Skeletal muscle satellite cell (primary cell): ENCODE data around the gene PDHA1.

Source experiments
- H3K27me3 ChIP-seq: 2 replicates; pipeline ENCODE4 v1.7.0; 2013; ENCODE audit warnings: low read length; ENCODE audit not compliant: control insufficient read depth, insufficient read depth
- H3K36me3 ChIP-seq: 2 replicates; pipeline ENCODE4 v1.7.0; 2013; ENCODE audit warnings: mild to moderate bottlenecking, control low read depth, low read length; ENCODE audit not compliant: insufficient read depth
- H3K4me1 ChIP-seq: 2 replicates; pipeline ENCODE4 v1.7.0; 2013; ENCODE audit warnings: low read length; ENCODE audit not compliant: control insufficient read depth, insufficient read depth
- H3K4me2 ChIP-seq: 2 replicates; pipeline ENCODE4 v1.7.0; 2013; ENCODE audit warnings: mild to moderate bottlenecking, low read length
- H3K4me3 ChIP-seq: 2 replicates; pipeline ENCODE4 v1.7.0; 2013; ENCODE audit warnings: low read length
- H3K9ac ChIP-seq: 2 replicates; pipeline ENCODE4 v1.7.0; 2013; ENCODE audit warnings: mild to moderate bottlenecking, low read depth, low read length, moderate library complexity
- H3K9me3 ChIP-seq: replicated peaks from 2 replicates; pipeline ENCODE4 v1.7.0; 2013; ENCODE audit warnings: mild to moderate bottlenecking, control low read depth, low read length

PDHA1 gene

DNA sequence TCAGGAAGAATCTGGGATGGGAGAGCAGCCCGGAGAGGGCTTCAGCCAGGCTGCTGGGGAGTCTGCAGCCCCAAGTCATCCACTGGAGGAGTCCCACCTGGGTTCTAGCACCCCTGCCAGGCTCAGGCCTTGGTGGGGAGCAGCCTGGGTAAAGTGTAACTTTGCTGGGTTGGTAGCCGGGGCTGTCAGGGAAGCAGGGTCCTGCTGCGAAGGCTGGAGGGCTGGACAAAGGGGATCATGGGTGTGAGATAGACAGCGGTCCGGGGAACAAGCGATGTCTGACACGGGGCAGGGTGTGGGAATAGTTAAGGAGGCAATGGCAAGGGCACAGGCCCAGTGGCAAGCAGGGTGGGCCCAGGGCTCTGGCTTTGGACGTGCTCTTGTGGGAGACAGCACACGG, 37.6 kb downstream of the PDHA1 start:
- Histone ChIP-seq H3K9ac (no peak overlapping the region), H3K36me3 (no peaks in the 10 kb centered on the region), H3K4me1 (no peaks in the 10 kb centered on the region), H3K4me2 (no peak overlapping the region), H3K9me3 (no peaks in the 10 kb centered on the region), H3K4me3 (no peak overlapping the region), H3K27me3 (no peaks in the 10 kb centered on the region)

DNA sequence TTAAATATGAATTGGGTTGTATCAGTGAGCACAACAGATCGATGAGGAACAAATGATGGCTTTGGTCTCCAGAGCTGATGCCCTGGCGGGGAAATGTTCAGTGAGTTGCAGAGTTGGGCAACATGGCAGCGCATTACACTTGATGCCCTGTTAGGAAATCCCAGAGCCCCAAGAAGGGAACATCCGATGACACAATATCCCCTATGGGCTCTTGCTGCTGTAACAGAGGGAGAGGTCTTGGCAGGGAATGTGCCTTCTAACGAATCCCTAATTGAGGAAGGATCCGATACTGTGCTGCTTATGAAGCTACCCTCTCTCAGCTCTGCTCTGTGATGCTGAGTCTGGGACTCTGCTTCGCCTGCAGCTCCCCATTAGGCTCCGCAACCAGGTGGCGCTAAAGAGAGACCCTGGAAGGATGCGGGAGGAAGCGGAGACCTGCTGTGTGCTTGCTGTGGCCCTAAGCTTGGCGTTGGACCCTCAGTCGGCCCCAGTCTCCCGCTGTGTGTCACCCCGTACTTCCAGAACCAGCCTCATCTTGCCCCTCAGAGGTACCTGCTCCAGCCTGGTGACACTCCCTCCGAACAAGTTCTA, 38.9 kb downstream of the PDHA1 start:
- Histone ChIP-seq H3K36me3 (no peaks in the 10 kb centered on the region), H3K4me1 (no peaks in the 10 kb centered on the region), H3K9ac (no peak overlapping the region), H3K4me2 (no peak overlapping the region), H3K27me3 (no peaks in the 10 kb centered on the region), H3K4me3 (no peak overlapping the region), H3K9me3 (no peaks in the 10 kb centered on the region)

DNA sequence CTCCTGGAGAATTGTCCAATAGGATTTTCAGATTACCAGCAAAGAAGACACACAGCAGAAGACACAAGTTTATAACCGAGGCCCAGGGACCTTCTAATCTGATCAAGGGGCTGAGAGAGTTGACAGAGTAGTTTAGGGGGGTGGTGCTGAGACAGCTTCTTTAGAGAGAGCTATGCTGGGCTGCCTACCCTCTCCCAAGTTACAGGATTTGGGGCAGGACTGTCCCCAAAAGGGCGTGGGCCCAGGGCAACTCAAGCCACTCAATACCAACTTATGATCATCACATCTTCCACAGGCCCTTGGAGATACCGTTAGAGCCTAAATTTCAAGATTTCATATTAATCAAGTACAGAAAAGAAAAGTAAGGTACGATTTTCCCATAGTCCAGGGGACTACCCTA, 43.0 kb downstream of the PDHA1 start:
- Histone ChIP-seq H3K27me3 (no peaks in the 10 kb centered on the region), H3K36me3 (no peaks in the 10 kb centered on the region), H3K9ac (no peak overlapping the region), H3K9me3 (no peaks in the 10 kb centered on the region), H3K4me1 (no peaks in the 10 kb centered on the region), H3K4me2 (no peak overlapping the region), H3K4me3 (no peak overlapping the region)

DNA sequence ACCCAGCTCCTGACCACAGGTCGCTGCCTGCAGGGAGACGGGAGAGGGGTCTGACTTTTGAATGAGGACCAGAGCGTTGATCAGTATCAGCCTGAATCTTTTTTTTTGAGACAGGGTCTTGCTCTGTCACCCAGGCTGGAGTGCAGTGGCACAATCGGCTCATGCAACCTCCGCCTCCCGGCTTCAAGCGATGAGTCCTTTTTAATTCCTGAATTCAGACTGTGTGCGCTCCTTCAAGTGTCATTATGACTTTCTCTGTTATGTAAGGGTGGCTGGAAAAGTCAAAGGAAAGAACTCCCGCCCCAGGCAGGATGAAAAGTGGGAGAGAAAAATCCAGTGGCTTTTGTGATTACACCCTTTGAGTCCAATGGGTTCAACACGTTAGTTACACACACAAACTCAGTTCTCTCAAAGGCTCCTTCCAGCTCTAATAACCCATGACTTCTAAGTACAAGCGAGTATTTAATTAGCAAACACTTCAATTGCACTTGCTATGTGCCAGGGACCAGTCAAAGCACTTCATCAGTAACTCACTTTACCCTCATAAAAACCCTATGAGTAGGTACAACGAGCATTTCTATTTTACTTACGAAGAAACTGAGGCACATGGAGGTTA, 44.4 kb downstream of the PDHA1 start:
- Histone ChIP-seq H3K4me1 (no peaks in the 10 kb centered on the region), H3K9me3 (no peaks in the 10 kb centered on the region), H3K4me2 (no peak overlapping the region), H3K9ac (no peak overlapping the region), H3K36me3 (no peaks in the 10 kb centered on the region), H3K27me3 (peaks cover 3% of the 10 kb centered on the region), H3K4me3 (no peak overlapping the region)

DNA sequence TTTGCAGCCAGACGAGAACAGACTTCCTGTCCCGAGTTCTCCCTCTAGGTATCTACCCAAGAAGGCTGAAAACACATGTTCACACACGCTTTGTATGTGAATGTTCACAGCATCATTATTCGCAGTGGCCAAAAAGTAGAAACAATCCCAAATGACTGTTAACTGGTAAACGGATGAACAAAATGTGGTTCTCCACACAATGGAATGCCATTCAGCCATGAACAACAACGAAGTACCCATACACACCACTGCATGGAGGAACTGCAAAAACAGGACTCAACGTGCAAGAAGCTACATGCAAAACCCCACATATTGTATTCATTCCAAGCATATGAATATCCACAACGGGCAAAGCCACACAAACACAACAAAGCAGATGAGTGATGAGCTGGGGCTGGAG, 45.0 kb downstream of the PDHA1 start:
- no peaks in the 10 kb centered on the region for H3K36me3 ChIP-seq
- no peak overlapping the region for H3K4me2 ChIP-seq
- H3K9me3 ChIP-seq = no peaks in the 10 kb centered on the region
- H3K9ac ChIP-seq = no peak overlapping the region
- H3K4me1 ChIP-seq = no peaks in the 10 kb centered on the region
- H3K27me3 ChIP-seq = peaks cover 3% of the 10 kb centered on the region
- no peak overlapping the region for H3K4me3 ChIP-seq

DNA sequence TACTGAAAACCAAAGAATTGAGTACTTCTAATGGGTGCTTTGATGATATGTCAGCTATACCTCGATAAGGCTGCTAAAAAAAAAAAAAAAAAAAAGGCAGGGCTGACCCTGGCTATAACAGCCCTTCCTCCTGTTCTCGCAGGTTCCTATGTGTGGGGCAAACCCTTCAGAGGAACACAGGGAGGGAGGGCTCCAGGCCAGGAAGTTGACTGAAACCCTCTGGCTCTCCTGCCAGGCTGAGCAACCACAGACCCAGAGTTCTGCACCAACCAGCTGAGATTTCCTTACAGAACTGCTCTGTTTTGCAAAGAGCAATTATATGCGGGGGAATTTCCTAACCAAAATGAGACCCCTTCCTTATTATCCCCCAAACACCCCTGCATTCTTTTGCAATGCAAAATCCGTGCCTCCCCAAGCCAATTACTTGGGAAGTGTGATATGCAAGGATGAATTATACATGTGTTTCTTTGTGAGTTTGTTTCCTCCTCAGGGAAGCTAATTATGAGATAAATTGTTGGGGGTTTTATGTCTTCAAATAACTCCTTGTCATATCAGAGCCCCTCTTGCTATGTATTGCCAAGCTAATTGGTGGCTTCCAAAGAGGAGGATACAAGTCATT, 45.6 kb downstream of the PDHA1 start:
- H3K4me2 ChIP-seq = no peak overlapping the region
- no peaks in the 10 kb centered on the region for H3K36me3 ChIP-seq
- no peaks in the 10 kb centered on the region for H3K9me3 ChIP-seq
- H3K27me3 ChIP-seq = peaks cover 3% of the 10 kb centered on the region
- H3K9ac ChIP-seq = no peak overlapping the region
- no peaks in the 10 kb centered on the region for H3K4me1 ChIP-seq
- H3K4me3 ChIP-seq = no peak overlapping the region

DNA sequence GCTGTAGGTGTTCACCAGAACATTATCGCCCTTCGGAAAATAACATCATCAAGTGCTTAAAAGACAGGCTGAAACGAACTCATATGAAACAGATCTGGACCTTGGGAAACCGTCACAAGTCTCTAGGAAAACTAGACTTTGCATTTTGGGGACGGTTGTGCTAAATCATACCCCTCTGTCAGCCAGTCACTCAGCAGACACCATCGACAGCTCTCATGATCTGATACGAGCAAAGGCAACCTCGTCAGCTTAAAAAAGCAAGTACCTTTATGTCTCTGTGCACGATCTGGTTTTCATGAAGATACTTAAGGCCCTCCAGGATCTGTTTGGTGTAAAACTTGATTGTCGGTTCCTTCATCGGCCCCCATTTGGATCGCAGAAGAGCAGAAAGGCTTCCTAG, 48.4 kb downstream of the PDHA1 start:
- no peak overlapping the region for H3K4me2 ChIP-seq
- peaks cover 3% of the 10 kb centered on the region for H3K27me3 ChIP-seq
- no peaks in the 10 kb centered on the region for H3K9me3 ChIP-seq
- H3K36me3 ChIP-seq = no peaks in the 10 kb centered on the region
- H3K9ac ChIP-seq = no peak overlapping the region
- no peak overlapping the region for H3K4me3 ChIP-seq
- H3K4me1 ChIP-seq = no peaks in the 10 kb centered on the region

DNA sequence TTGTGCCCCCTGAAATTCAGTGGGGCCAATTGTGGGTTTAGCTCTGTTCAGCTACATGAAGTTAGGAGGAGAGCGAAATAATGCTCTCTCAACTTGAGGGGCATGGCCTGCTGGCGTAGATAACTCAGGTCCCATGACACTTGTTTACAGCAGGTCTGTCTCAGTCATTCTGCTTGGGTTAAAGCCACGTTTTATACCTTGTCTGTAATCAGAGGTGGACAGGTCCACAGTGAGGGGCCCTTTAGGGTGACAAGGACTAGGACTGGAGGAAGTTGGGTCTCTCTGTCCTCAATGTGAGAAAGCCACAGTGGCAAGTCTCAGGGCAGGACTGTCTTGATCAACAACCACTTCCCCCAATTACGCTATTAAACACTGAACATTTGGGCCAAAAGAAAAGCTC, 49.0 kb downstream of the PDHA1 start:
- H3K4me1 ChIP-seq = no peaks in the 10 kb centered on the region
- no peaks in the 10 kb centered on the region for H3K9me3 ChIP-seq
- no peak overlapping the region for H3K4me3 ChIP-seq
- H3K36me3 ChIP-seq = no peaks in the 10 kb centered on the region
- no peak overlapping the region for H3K4me2 ChIP-seq
- H3K9ac ChIP-seq = no peak overlapping the region
- peaks cover 3% of the 10 kb centered on the region for H3K27me3 ChIP-seq

DNA sequence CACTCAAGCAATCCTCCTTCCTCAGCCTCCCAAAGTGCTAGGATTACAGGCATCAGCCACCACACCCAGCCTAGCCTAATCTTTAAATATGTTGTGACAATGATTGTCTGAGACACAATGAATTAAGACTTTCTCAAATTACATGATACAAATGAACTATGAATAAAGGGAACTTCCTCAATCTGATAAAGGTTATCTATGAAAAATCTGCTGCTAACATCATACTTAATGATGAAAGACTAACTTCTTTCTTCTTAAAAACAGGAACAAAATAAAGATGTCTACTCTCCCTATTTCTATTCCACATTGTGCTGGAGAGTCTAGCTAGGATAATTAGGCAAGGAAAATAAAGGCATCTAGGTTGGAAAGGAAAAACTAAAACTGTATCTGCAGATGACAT, 60.0 kb downstream of the PDHA1 start:
- no peaks in the 10 kb centered on the region for H3K36me3 ChIP-seq
- H3K4me3 ChIP-seq = no peak overlapping the region
- H3K9ac ChIP-seq = no peak overlapping the region
- H3K4me1 ChIP-seq = no peaks in the 10 kb centered on the region
- no peaks in the 10 kb centered on the region for H3K9me3 ChIP-seq
- no peaks in the 10 kb centered on the region for H3K27me3 ChIP-seq
- no peak overlapping the region for H3K4me2 ChIP-seq

DNA sequence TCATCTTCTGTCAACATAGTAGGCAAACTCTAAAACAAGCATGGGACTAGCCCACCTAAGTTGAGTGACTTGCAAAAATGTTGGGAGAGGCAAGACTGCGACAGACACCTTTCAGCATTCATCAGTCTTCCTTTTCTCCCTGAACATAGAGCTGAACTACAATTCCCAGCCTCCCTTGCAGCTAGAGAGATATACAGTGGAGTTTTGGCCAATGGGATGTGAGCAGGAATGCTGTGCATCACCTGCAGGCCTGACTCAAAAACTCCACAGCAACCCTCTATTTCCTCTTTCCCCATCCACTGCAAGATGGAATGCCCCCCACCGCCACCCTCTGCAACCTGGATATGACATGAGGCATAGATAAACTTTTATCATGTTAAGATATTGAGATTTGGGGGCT, 66.5 kb downstream of the PDHA1 start:
- Histone ChIP-seq H3K9me3 (no peaks in the 10 kb centered on the region), H3K36me3 (no peaks in the 10 kb centered on the region), H3K27me3 (no peaks in the 10 kb centered on the region), H3K4me2 (no peak overlapping the region), H3K4me3 (no peak overlapping the region), H3K9ac (no peak overlapping the region), H3K4me1 (no peaks in the 10 kb centered on the region)
